Astrocyte (in vitro differentiated cells and primary cell): ENCODE results near the gene ARL15.

ENCODE experiments used
- EZH2 ChIP-seq: IDR thresholded peaks from 2 replicates; pipeline ENCODE4 v1.6.1; 2012; ENCODE audit warnings: mild to moderate bottlenecking, low read length, inconsistent platforms; ENCODE audit not compliant: insufficient read depth
- TF ChIP-seq, protein P1 (sequence below): IDR thresholded peaks from 2 replicates; pipeline ENCODE4 v1.5.1; 2011; ENCODE audit warnings: low read depth, mild to moderate bottlenecking, inconsistent platforms, low read length, moderate library complexity; ENCODE audit not compliant: insufficient read depth

- TF ChIP-seq EZH2, result no peak
- TF ChIP-seq, protein P1, sequence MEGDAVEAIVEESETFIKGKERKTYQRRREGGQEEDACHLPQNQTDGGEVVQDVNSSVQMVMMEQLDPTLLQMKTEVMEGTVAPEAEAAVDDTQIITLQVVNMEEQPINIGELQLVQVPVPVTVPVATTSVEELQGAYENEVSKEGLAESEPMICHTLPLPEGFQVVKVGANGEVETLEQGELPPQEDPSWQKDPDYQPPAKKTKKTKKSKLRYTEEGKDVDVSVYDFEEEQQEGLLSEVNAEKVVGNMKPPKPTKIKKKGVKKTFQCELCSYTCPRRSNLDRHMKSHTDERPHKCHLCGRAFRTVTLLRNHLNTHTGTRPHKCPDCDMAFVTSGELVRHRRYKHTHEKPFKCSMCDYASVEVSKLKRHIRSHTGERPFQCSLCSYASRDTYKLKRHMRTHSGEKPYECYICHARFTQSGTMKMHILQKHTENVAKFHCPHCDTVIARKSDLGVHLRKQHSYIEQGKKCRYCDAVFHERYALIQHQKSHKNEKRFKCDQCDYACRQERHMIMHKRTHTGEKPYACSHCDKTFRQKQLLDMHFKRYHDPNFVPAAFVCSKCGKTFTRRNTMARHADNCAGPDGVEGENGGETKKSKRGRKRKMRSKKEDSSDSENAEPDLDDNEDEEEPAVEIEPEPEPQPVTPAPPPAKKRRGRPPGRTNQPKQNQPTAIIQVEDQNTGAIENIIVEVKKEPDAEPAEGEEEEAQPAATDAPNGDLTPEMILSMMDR, result no peak
Observed at GRCh38 chr5:53874409-53874808, 436.0 kb downstream of the ARL15 start.
